Thoracic aorta (tissue), 2 donors: ENCODE results near the gene GDI1. TPM values are rescaled to one million over a fixed set of nuclear protein-coding genes. Genes with fewer than 3 reads are reported as not detected.

Source experiments
- ATAC-seq: fragments of 150-250 bp; one replicate; pipeline ENCODE4 v1.8.0; 2017; ENCODE audit warnings: low read depth; ENCODE audit not compliant: insufficient number of reproducible peaks, low FRiP score
- DNase-seq: peaks from one replicate; pipeline ENCODE4 v3.0.0-alpha.2; 2020; ENCODE audit warnings: low spot score
- H3K27ac ChIP-seq, 2 donors: fragments of 200-600 bp; sonication (generic); 1 replicate in 1 of 2; 2 replicates in 1 of 2; pipeline ENCODE4 v1.5.1; 2016; ENCODE audit warnings: mild to moderate bottlenecking in 2 of 2, moderate library complexity in 2 of 2
- H3K27me3 ChIP-seq: fragments of 200-600 bp; sonication (generic); replicated peaks from 2 replicates; pipeline ENCODE4 v1.6.0; 2016; ENCODE audit warnings: mild to moderate bottlenecking; ENCODE audit not compliant: insufficient read depth
- H3K36me3 ChIP-seq: fragments of 200-600 bp; sonication (generic); one replicate; pipeline ENCODE4 v1.5.1; 2016
- H3K4me1 ChIP-seq, 2 donors: fragments of 200-600 bp; sonication (generic); 1 replicate in 1 of 2; 2 replicates in 1 of 2; pipeline versions ENCODE4 v1.5.1 to v1.6.0; 2016; ENCODE audit warnings: low read depth in 2 of 2, mild to moderate bottlenecking in 1 of 2; ENCODE audit not compliant: control insufficient read depth in 1 of 2
- H3K4me3 ChIP-seq: fragments of 200-600 bp; sonication (generic); 2 replicates; pipeline ENCODE4 v1.5.1; 2016; ENCODE audit warnings: mild to moderate bottlenecking
- H3K9me3 ChIP-seq: fragments of 200-600 bp; sonication (generic); 2 replicates; pipeline ENCODE4 v1.5.1; 2016
- CTCF ChIP-seq: fragments of 200-600 bp; sonication (generic); IDR thresholded peaks from one replicate; pipeline ENCODE4 v1.5.1; 2019; ENCODE audit warnings: antibody characterized with exemption
- total RNA-seq, 2 donors: library from RNA; depleted of rRNA; stranded (reverse); fragments of >200 nt; gene quantifications; one replicate each; pipeline versions ENCODE4 v1.1.0 to v1.2.3, GENCODE V29; 2016

Gene GDI1
- total RNA-seq, 2 donors from 2014 or later = 99.4 to 151 TPM

DNA sequence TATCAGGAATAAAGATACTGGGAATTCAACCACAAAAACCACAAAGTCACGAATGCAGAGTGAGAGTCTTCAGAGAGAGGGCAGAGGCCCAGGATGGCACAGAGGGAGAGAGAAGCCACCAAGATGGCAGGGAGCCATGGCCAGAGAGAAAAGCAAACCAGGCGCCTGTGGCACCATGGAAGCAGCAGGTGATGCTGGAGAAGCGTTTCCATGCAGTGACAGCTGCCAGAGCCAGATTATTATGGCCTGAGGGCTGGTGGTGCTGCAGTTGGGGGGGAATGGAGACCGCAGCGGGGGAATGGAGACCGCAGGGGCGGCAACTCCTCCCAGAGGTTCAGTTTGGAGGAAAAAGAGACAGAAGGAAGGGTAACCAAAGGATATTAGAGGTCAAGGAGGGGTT lies 19.8 kb upstream of the GDI1 start:
- TF ChIP-seq CTCF = no peak
- Histone ChIP-seq H3K27me3 (no peaks in the 10 kb centered on the region), H3K9me3 (no peaks in the 10 kb centered on the region), H3K4me1 (peaks cover 0 to 9% of the 10 kb centered on the region in 2 donors), H3K36me3 (no peaks in the 10 kb centered on the region), H3K27ac (no peak overlapping the region), H3K4me3 (no peak overlapping the region)
- no peak for DNase-seq
- ATAC-seq = no peak

DNA sequence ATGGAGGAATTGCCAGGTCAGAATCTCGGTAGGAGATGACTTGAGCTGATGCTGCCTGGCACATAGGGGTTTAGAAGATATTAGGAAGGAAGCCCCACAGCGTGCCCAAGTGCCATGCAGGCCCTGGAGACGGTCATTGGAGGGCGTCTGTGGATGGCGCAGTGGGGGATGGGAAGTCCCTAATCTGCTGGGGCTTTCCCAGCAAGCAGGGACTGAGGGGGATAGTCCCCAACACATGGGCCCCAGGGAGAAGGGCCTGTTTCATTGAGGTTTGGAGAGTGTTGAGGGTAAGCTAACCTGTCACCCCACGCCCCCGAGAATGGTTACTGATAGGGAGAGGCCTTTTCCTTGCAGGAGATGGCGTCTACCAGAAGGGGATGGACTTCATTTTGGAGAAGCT lies 17.8 kb upstream of the GDI1 start:
- Histone ChIP-seq H3K36me3 (no peaks in the 10 kb centered on the region), H3K27me3 (no peaks in the 10 kb centered on the region), H3K9me3 (no peaks in the 10 kb centered on the region), H3K4me1 (no peaks in the 10 kb centered on the region), H3K27ac (no peak overlapping the region), H3K4me3 (no peak overlapping the region)
- DNase-seq (no peak), ATAC-seq (no peak)
- no peak for TF ChIP-seq CTCF

DNA sequence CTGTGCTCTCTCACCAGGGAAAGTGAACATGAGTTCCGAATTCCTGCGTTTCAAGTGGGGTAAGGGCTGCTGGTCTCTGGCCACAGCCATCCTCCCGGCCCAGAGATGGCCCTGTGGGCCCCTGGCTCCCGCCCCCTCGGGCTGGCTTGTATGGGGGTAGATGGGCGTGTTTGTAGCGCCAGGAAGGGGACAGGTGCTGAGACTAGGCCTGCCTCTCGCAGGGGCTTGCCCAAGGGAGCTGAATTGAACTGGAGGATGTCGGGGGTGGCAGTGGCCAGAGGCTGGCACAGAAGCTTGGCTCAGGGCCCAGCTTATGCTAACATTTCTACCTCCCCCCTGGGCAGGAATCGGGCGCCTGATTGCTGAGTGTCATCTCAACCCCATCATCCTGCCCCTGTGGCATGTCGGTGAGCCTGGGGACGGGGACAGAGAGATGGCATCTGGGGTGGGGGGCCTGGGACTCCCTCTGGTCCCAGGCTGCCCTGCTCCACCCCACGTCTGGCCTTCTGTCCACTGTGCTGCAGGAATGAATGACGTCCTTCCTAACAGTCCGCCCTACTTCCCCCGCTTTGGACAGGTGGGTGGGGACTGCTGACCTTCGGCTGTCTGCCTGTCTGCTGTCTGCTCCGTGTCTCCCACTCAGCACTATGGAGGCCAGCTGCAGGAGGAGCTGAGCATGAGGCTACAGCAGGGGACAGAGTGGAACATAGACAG lies 17.1 kb upstream of the GDI1 start:
- Histone ChIP-seq H3K4me1 (no peaks in the 10 kb centered on the region), H3K36me3 (no peaks in the 10 kb centered on the region), H3K27me3 (no peaks in the 10 kb centered on the region), H3K4me3 (no peak overlapping the region), H3K9me3 (no peaks in the 10 kb centered on the region), H3K27ac (no peak overlapping the region)
- no peak for TF ChIP-seq CTCF
- no peak for DNase-seq
- ATAC-seq = no peak

- H3K4me1 ChIP-seq = no peaks in the 10 kb centered on the region
- ATAC-seq (no peak), DNase-seq (no peak)
- no peaks in the 10 kb centered on the region for H3K9me3 ChIP-seq
- H3K27me3 ChIP-seq = no peaks in the 10 kb centered on the region
- no peak overlapping the region for H3K4me3 ChIP-seq
- H3K36me3 ChIP-seq = no peaks in the 10 kb centered on the region
- no peak for TF ChIP-seq CTCF
- no peak overlapping the region for H3K27ac ChIP-seq
These were observed 16.6 kb upstream of the GDI1 start for GRCh38 chrX:154420402-154420756.

- H3K4me1 ChIP-seq = peaks cover 5 to 27% of the 10 kb centered on the region in 2 donors
- TF ChIP-seq CTCF = no peak
- ATAC-seq (no peak), DNase-seq (no peak)
- no peaks in the 10 kb centered on the region for H3K27me3 ChIP-seq
- H3K9me3 ChIP-seq = no peaks in the 10 kb centered on the region
- peak overlapping the region; percentile 85 for H3K4me3 ChIP-seq
- H3K36me3 ChIP-seq = no peaks in the 10 kb centered on the region
- H3K27ac ChIP-seq = peak overlapping the region in 1 of 2 donors; percentile 44
These were observed 9.8 kb upstream of the GDI1 start for GRCh38 chrX:154426916-154427770.
